IPS DF 19.7 (cell line): ENCODE measurements around the gene PHF12.

Experiments
- DNase-seq: peaks from one replicate; pipeline ENCODE4 v3.0.0-alpha.2; 2013; ENCODE audit warnings: low read depth, low spot score

PHF12 gene

GRCh38 chr17:28975646-28976045 lies 24.3 kb upstream of the PHF12 start:
- DNase-seq = no peak

DNA sequence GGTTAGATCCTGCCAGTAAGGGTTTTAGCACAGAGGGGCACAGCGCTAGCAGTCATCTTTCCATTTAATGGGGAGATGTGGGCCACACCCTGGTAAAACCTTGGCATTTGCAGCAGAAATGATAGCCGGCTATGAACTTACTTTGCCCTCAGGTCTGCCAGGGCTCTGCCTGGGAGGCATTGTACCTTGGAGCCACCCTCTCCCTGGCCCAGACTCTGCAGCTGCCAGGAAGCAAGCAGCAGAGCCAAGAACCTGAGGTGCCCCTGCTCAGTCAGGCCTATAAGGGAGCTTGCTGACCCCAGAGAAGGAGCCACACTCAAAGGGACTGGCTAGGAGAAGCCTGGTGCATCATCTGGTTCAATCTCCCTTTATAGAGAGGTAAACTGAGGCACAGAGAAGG lies 23.7 kb upstream of the PHF12 start:
- DNase-seq = no peak

GRCh38 chr17:28974451-28974850 lies 23.1 kb upstream of the PHF12 start:
- DNase-seq = no peak

DNA sequence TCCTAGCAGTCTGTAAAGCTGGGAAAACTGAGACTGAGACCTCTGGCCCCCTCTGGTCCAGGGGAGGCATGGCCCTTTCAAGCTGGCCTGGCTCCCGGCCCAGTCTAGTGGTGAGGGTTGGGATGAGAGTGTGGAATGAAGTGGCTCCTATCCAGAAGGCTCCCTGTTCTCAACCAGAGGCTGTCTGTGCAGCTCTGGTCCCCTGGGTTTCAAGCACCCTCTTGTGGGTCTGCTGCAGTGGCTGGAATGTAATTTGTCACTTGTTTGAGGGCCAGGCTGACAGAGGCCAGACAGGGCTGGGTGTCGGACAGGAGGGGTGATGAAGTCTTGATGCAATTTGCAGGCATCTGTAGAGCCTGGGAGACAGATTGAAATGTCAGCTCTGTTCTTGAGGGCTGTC lies 22.1 kb upstream of the PHF12 start:
- no peak for DNase-seq

GRCh38 chr17:28972437-28972836 lies 21.1 kb upstream of the PHF12 start:
- no peak for DNase-seq

GRCh38 chr17:28970879-28971278 lies 19.6 kb upstream of the PHF12 start:
- no peak for DNase-seq

DNA sequence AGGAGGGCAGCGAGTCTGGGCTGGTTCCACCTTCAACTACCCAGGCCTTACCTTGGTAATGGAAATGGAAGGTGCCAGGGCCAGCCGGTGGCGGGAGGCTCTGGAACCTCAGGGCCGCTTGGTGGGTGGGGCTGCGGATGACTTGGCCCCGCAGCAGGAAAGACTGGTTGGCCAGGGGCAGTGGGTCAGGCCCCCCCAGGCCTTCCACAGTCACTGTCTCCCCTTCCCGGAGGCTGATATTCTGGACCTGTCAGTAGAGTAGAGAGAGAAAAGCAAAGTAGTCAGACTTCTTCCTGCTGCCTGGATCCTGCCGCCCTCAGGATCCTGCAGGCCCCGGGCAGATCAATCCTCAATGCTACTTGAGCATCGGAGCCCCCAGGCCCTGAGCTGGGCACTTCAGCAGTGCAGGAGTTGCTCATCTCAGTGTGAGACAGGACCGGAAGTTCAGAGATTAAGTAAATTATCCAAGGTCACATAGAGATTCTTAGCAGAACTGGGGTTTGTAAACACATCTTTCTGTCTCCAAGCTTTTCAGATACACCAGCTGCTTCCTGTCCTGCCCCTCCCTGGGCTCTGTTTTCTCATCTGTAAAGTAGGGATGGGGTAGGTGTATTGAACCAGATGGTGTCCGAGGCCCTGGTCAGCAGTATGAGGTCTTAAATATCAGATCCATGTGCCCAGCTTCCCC lies 18.5 kb upstream of the PHF12 start:
- no peak for DNase-seq

GRCh38 chr17:28968914-28969295 lies 17.6 kb upstream of the PHF12 start:
- DNase-seq = no peak

DNA sequence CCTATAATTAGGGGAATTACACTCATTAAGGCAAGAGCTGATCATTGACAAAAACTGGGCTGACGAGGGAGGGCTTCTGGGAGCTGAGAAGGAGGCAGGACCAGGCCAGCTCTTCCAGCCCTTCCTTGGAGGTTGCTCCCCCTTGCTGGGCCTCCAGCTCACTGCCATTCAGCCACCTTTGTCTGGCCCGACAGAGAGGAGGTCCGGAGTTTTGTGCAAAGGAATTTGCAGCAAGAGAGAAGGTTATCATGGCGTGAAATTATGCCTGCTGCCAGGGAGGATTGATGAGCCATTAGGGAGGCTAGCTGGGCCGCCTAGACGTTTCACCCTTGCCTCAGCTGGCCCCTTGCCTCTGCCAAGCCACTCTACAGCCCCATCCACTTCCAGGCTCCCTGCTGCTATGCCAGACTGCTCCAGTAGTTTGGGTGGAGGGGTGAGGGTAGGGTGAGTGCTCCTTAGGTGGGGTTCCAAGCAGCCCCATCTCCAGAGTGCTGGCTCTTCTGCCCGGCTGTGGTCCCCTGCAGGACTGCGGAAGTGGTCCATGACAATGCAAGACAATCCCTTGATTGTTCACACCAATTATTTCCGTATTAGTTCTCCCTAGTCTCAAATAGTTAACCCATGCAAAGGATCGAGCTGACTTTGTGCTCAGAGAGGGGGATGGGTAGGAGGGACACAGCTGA lies 17.1 kb upstream of the PHF12 start:
- no peak for DNase-seq

- DNase-seq = no peak
These were observed 16.2 kb upstream of the PHF12 start for GRCh38 chr17:28967221-28968135.

- no peak for DNase-seq
These were observed 12.5 kb upstream of the PHF12 start for GRCh38 chr17:28963841-28964240.

DNA sequence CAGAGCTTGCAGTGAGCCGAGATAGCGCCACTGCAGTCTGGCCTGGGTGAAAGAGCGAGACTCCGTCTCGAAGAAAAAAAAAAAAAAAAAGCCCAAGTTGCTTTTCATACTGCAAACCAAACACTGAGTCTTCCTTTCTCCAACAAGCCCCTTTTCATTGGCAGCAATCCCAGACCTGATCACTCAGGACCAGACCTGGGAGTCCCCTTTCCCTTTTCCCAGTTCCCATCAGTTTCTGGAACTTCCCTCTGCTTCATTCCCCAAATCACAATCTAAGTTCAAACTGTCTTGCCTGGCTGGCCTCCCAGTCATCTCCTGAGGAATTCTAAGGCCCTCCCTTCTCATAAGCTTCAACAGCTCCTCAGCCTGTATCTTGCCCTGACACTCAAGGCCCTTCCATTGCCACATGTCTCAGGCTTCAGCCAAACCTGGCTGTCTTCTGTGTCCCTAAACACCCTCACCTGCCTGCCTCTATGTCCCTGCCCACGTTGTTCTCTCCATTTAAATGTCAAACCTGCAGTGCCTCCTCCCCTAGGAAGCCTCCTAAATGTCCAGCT lies 11.8 kb upstream of the PHF12 start:
- DNase-seq = no peak

- DNase-seq = no peak
These were observed 10.1 kb upstream of the PHF12 start for GRCh38 chr17:28961391-28961790.

DNA sequence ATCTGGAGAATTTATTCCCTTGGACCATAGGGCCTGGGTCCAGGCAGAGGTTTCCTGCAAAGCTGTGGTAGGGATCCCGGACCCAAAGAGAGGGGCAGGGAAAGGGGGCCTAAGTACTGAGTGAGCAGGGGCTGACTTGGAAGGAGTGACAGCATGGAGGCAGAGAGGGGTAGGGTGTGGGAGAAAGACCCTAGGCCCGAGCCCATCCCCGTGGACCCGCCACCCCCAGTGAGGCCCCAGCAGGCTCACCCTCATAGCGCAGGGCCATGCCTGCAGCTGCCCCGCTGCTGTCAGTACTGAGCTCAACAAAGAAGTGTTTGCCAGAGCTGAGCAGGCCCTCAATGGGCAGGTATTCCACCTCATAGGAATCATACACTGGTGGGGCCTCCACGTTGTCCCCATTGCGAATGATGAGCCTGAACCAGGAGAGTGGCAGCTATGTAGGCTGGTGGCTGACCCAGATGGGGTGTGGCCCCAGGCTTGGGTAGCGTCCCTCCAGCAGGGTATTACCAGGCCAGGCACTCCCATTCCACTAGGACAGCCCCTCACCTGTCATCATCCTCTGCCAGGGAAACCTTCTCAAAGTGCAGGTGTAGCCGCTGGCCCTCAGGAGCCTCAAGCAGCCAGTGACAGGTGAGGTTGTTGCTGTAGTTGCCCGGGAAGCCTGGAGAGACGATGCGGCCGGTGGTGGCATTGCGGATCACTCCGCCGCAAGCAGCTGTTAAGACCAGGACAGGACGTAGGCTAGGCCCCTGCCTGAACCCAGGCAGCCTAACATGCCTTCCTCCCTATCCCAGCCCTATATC lies 9.1 kb upstream of the PHF12 start:
- no peak for DNase-seq

DNA sequence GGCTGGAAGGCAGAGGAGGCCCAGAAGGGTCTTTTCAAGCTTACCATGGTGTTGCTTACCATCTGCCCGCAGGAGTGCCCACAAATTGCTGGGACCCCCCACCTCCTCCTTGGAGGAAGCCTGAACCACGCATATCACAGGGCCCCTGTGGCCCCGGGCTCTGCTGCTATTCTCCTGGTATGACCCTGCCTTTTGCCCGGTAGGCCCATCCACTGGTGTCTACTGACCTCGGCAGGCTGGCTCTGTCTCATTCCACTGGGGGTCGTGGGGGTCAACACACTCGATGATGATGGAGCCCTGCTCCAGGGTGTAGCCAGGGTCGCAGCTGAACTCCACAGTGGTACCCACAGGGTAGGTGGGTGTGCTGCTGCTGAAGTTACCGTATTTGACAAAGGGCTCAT lies 8.2 kb upstream of the PHF12 start:
- DNase-seq = no peak

GRCh38 chr17:28958820-28959455 lies 7.6 kb upstream of the PHF12 start:
- DNase-seq = no peak

DNA sequence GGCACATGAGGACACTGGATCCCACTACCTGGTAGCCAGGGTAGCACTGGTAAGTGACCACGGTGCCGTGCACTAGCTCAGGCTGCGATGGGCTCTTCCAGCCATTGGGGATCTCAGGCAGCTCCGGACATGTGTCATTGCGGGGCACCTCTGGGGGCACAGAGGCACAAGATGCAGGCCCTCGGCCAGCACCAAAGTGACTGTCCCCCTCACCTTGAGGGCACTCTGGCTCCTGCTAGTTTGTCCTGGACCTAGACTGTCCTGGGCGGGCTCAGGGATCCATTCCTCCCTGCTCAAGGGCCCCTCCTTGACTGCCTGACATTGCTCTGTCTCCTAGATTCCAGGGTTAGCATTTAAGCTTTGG lies 6.7 kb upstream of the PHF12 start:
- DNase-seq = no peak

DNA sequence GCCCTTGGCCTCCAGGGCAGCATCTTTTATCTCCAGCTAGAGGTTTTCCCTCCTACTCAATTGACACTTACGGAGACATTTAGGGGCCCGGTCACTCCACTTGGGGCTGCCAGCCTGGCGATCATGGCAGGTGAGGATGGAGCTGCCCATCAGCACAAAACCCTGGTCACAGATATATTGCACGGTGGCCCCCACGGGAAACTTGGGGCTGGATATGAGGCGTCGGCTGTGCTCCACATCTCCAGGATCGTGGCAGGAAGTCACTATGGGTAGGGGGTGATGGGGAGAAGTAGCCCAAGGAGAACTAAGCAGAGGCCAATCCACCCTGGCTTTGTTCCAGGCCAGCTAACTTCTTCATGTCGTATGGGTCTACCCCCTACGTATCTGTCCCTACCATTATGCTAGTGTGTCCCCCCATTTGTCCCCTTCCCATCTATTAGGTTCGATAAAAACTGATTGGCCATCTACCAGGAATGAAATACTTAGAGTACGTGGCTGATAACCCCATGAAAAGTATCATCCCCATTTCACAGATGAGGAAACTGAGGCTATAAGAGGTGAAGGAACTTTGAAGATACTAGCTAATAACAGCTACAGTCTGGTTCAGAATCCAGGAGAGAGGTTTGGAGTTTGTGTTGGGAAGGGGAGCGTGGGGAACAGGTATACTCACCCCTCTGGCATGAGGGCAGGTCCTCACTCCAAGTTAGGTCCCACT lies 6.1 kb upstream of the PHF12 start:
- no peak for DNase-seq

DNA sequence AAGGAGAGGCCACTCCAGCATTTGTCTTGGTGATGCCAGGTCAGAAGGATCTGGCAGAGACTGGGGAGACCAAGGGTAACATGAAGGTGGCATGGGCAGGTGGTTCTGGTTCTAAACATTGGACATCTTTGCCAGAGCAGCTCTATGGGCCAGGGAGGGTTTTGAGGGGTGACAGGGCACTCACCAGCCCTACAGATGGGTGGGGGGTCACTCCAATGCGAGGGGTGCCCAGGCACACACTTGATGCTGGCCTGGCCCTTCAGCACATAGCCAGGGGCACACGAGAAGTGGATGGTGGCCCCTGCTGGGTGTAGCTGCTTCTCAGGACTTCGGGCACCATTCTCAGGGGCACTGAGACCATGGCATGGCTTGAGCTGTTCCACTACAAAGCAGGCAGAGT lies 5.5 kb upstream of the PHF12 start:
- DNase-seq = no peak

GRCh38 chr17:28956112-28956511 lies 4.8 kb upstream of the PHF12 start:
- DNase-seq = no peak
